GM23248 (cell line): ENCODE data around the gene SRR. TPM values are rescaled to one million over a fixed set of nuclear protein-coding genes. Genes with fewer than 3 reads are reported as not detected.

Source experiments
- DNase-seq: peaks from one replicate; pipeline ENCODE4 v3.0.0-alpha.2; 2015
- H2AFZ ChIP-seq: fragments of 200-600 bp; sonication (generic); 2 replicates; pipeline ENCODE4 v1.6.1; 2016; ENCODE audit warnings: antibody characterized with exemption
- H3F3A ChIP-seq: fragments of 200-600 bp; sonication (generic); 2 replicates; pipeline ENCODE4 v1.6.1; 2016; ENCODE audit warnings: mild to moderate bottlenecking, antibody characterized with exemption, mixed run types; ENCODE audit not compliant: insufficient read depth
- H3K27ac ChIP-seq: fragments of 200-600 bp; sonication (generic); 2 replicates; pipeline ENCODE4 v1.5.1; 2016; ENCODE audit warnings: mild to moderate bottlenecking
- H3K27me3 ChIP-seq: fragments of 200-600 bp; sonication (generic); replicated peaks from 2 replicates; pipeline ENCODE4 v1.6.1; 2016; ENCODE audit warnings: mild to moderate bottlenecking; ENCODE audit not compliant: insufficient read depth
- H3K36me3 ChIP-seq: fragments of 200-600 bp; sonication (generic); 2 replicates; pipeline ENCODE4 v1.6.1; 2016; ENCODE audit warnings: low read depth, mild to moderate bottlenecking
- H3K4me1 ChIP-seq: fragments of 200-600 bp; sonication (generic); 2 replicates; pipeline ENCODE4 v1.6.1; 2016; ENCODE audit warnings: mild to moderate bottlenecking; ENCODE audit not compliant: insufficient read depth
- H3K4me2 ChIP-seq: fragments of 200-600 bp; sonication (generic); one replicate; pipeline ENCODE4 v1.6.1; 2016; ENCODE audit warnings: mild to moderate bottlenecking; ENCODE audit not compliant: unreplicated experiment
- H3K4me3 ChIP-seq: fragments of 200-600 bp; sonication (generic); 2 replicates; pipeline ENCODE4 v1.5.1; 2016; ENCODE audit warnings: mild to moderate bottlenecking
- H3K79me2 ChIP-seq: fragments of 200-600 bp; sonication (generic); 2 replicates; pipeline ENCODE4 v1.6.1; 2016; ENCODE audit warnings: mild to moderate bottlenecking; ENCODE audit not compliant: insufficient read depth
- H3K9ac ChIP-seq: fragments of 200-600 bp; sonication (generic); 2 replicates; pipeline ENCODE4 v1.6.1; 2016; ENCODE audit warnings: mild to moderate bottlenecking
- H3K9me2 ChIP-seq: fragments of 200-600 bp; sonication (generic); 2 replicates; pipeline ENCODE4 v1.6.1; 2016; ENCODE audit warnings: mixed run types, mild to moderate bottlenecking, moderate library complexity; ENCODE audit not compliant: insufficient read depth
- H3K9me3 ChIP-seq: fragments of 200-600 bp; sonication (generic); one replicate; pipeline ENCODE4 v1.6.1; 2017; ENCODE audit warnings: low read depth
- H4K20me1 ChIP-seq: fragments of 200-600 bp; sonication (generic); 2 replicates; pipeline ENCODE4 v1.6.0; 2016; ENCODE audit not compliant: insufficient read depth
- EZH2 ChIP-seq: fragments of 200-600 bp; sonication (generic); IDR thresholded peaks from 2 replicates; pipeline ENCODE4 v1.6.1; 2018; ENCODE audit warnings: antibody characterized with exemption, mild to moderate bottlenecking; ENCODE audit not compliant: insufficient read depth, poor library complexity, severe bottlenecking
- EZH2phosphoT487 ChIP-seq: fragments of 200-600 bp; sonication (generic); IDR thresholded peaks from 2 replicates; pipeline ENCODE4 v1.6.1; 2018; ENCODE audit warnings: antibody characterized with exemption, moderate library complexity, mild to moderate bottlenecking, low read depth; ENCODE audit not compliant: insufficient read depth
- WGBS, 2 experiments: methylation state at CpG; one replicate each; pipeline ENCODE4 v1.1.6; 2015 to 2017; ENCODE audit warnings: low lambda C conversion rate in 2 of 2, low coverage in 1 of 2; ENCODE audit errors: missing lambda C conversion rate in 2 of 2; 5-methylcytosine and 5-hydroxymethylcytosine counted together
- in situ Hi-C: fragments of 300-500 bp; cut with MboI; formaldehyde crosslinking; loops from 2 replicates; pipeline ENCODE4 v1.15.0; 2020
- polyA plus RNA-seq: library from polyadenylated mRNA; unstranded; fragments of >200 nt; fragmentation: Nextera tagmentation; extraction: Ambion mirVana; gene quantifications from 2 replicates; pipeline ENCODE4 v1.2.1, GENCODE V29; 2016
- total RNA-seq: library from RNA; depleted of rRNA; stranded (reverse); fragments of >200 nt; shearing (Covaris generic); gene quantifications from 2 replicates; pipeline ENCODE4 v1.2.3, GENCODE V29; 2014

Gene SRR
- total and polyA plus RNA-seq, 2 experiments from 2014 or later = 24.2 to 28.8 TPM

DNA sequence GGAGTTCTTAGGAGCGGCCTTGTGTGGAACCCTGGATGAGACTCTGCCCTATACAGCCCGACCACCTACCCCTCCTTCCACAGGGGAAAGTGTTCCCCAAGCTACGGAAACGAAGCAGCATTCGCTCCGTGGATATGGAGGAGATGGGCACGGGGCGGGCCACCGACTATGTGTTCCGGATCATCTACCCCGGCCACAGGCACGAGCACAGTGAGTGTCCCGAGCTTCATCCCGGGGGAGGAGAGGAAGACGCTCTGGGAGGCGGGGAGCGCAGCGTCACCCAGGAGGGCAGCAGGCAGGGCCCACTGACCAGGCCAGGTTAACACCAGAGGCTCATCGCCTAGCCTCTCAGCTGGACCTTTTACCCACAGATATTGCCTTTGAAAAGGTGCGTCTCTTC is 61.4 kb downstream of the SRR start:
- H3F3A ChIP-seq = no peaks in the 10 kb centered on the region
- no peaks in the 10 kb centered on the region for H3K36me3 ChIP-seq
- TF ChIP-seq EZH2 = no peak
- TF ChIP-seq EZH2phosphoT487 = no peak
- in situ Hi-C loops = no loop called here
- H3K9ac ChIP-seq = no peak overlapping the region
- H3K9me2 ChIP-seq = no peaks in the 10 kb centered on the region
- no peak for DNase-seq
- H3K4me2 ChIP-seq = no peak overlapping the region
- H3K79me2 ChIP-seq = no peaks in the 10 kb centered on the region
- 99 to 100% methylated on average over 17 to 20 of the region's 20 CpGs for WGBS, 2 experiments
- H3K27ac ChIP-seq = no peak overlapping the region
- H3K9me3 ChIP-seq = no peaks in the 10 kb centered on the region
- no peaks in the 10 kb centered on the region for H3K27me3 ChIP-seq
- no peak overlapping the region for H2AFZ ChIP-seq
- no peak overlapping the region for H3K4me3 ChIP-seq
- H4K20me1 ChIP-seq = no peaks in the 10 kb centered on the region
- no peaks in the 10 kb centered on the region for H3K4me1 ChIP-seq

GRCh38 chr17:2366747-2367494 is 63.2 kb downstream of the SRR start:
- Histone ChIP-seq H4K20me1 (no peaks in the 10 kb centered on the region), H3K4me1 (no peaks in the 10 kb centered on the region), H3K4me2 (no peak overlapping the region), H3K9ac (no peak overlapping the region), H2AFZ (no peak overlapping the region), H3K9me2 (no peaks in the 10 kb centered on the region), H3K9me3 (no peaks in the 10 kb centered on the region), H3K27ac (no peak overlapping the region), H3F3A (no peaks in the 10 kb centered on the region), H3K27me3 (no peaks in the 10 kb centered on the region), H3K79me2 (no peaks in the 10 kb centered on the region), H3K4me3 (no peak overlapping the region), H3K36me3 (no peaks in the 10 kb centered on the region)
- no peak for DNase-seq
- in situ Hi-C loops = no loop called here
- TF ChIP-seq EZH2 (no peak), EZH2phosphoT487 (no peak)
- WGBS, 2 experiments = 85 to 92% methylated on average over 15 to 26 of the region's 26 CpGs

- DNase-seq = no peak
- Histone ChIP-seq H3K27me3 (no peaks in the 10 kb centered on the region), H3K4me2 (no peak overlapping the region), H3K36me3 (no peaks in the 10 kb centered on the region), H3K27ac (no peak overlapping the region), H3K9me2 (no peaks in the 10 kb centered on the region), H3K9ac (no peak overlapping the region), H3K4me3 (no peak overlapping the region), H3F3A (no peaks in the 10 kb centered on the region), H4K20me1 (no peaks in the 10 kb centered on the region), H3K79me2 (no peaks in the 10 kb centered on the region), H3K9me3 (no peaks in the 10 kb centered on the region), H3K4me1 (no peaks in the 10 kb centered on the region), H2AFZ (no peak overlapping the region)
- TF ChIP-seq EZH2phosphoT487 = no peak
- TF ChIP-seq EZH2 = no peak
- 62 to 76% methylated on average over 3 to 8 of the region's 8 CpGs for WGBS, 2 experiments
- in situ Hi-C loops = no loop called here
These were observed 64.6 kb downstream of the SRR start for GRCh38 chr17:2368359-2368758.

- H3K4me2 ChIP-seq = no peak overlapping the region
- no peaks in the 10 kb centered on the region; the same call in 1 of the 2 replicates for H3F3A ChIP-seq
- no peak overlapping the region for H2AFZ ChIP-seq
- no peaks in the 10 kb centered on the region for H3K4me1 ChIP-seq
- H3K4me3 ChIP-seq = no peak overlapping the region
- no peak overlapping the region for H3K9ac ChIP-seq
- in situ Hi-C loops = no loop called here
- WGBS, 2 experiments = 68 to 75% methylated on average over 5 of the region's 5 CpGs
- no peaks in the 10 kb centered on the region for H3K27me3 ChIP-seq
- TF ChIP-seq EZH2 = no peak
- TF ChIP-seq EZH2phosphoT487 = no peak
- no peaks in the 10 kb centered on the region for H3K79me2 ChIP-seq
- no peak for DNase-seq
- no peaks in the 10 kb centered on the region for H4K20me1 ChIP-seq
- no peak overlapping the region for H3K27ac ChIP-seq
- no peaks in the 10 kb centered on the region for H3K9me2 ChIP-seq
- H3K9me3 ChIP-seq = no peaks in the 10 kb centered on the region
- no peaks in the 10 kb centered on the region for H3K36me3 ChIP-seq
These were observed 65.3 kb downstream of the SRR start for GRCh38 chr17:2369039-2369438.
